ENCODE data around the gene RANBP2. TPM values are rescaled to one million over a fixed set of nuclear protein-coding genes. Genes with fewer than 3 reads are reported as not detected.
"Not testable (repeated sequence)": the region's sequence is repeated elsewhere in the genome, so short reads cannot be mapped to it uniquely, and the experiment has no call there.

The RANBP2 gene
- total RNA-seq, result 10 to 100 TPM; 33.9 to 71.6 TPM

DNA sequence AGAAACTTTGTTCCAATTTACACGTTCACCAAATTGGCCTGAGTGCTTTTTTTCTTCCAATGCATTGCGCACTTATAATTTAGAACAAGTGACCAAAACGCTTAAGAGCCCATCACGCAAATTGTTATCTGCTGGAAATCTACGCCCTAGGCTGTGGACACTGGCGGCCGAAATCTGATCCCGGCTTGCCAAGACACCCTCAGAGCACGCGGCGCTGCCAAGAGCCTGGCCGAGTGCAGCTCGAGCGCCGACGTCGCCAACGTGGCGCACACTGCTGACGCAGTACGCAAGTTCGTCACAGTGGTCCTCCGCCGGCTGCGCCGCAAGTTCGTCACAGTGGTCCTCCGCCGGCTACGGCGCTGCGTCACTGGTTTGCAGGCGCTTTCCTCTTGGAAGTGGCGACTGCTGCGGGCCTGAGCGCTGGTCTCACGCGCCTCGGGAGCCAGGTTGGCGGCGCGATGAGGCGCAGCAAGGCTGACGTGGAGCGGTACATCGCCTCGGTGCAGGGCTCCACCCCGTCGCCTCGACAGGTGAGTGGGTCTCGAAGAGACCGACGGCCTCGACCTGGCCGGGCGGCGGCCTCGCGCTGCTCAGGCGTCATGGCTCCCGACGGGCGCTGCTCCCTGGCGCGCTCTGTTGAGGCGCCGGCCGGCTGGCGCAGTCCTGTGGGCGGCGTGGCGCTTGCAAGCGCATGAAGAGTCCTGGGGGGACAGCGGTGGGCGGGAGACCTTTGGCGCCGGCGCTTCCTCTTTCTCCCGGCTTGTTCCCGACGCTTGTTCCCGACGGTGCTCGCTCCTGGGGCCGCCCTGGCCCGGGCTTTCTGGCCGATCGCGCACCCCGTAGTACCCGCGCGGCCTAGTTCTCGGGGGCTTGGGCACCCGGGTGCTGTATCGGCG, at the start of gene RANBP2:
TSS of gene RANBP2 (plus strand) at position 334 of the 896 bp plus-strand sequence. CDS start at position 459, 125 bp downstream.
- Histone ChIP-seq H3K27ac (peak within 1 kb of the TSS; percentile 96 to 99 (median 97)), H3K4me1 (peaks cover 31% of the 10 kb centered on the region), H3K27me3 (no peaks in the 10 kb centered on the region), H3K36me3 (replicated peaks in 1 of 2; ENCODE audit: insufficient read depth in 1 of 2, low read depth in 2 of 2) (no peaks in the 10 kb centered on the region), H3K9me3 (no peaks in the 10 kb centered on the region), H3K4me3 (peak within 1 kb of the TSS; percentile 11 to 92)
- WGBS, 2 donors, result 0 to 1% methylated on average over 28 to 94 of the region's 97 CpGs
- intact Hi-C loops (cut with DNase I), result no loop called here
- ATAC-seq (peak; percentile 99), DNase-seq (peak; percentile 94 to 96 (median 95))
- TF ChIP-seq, protein P1, sequence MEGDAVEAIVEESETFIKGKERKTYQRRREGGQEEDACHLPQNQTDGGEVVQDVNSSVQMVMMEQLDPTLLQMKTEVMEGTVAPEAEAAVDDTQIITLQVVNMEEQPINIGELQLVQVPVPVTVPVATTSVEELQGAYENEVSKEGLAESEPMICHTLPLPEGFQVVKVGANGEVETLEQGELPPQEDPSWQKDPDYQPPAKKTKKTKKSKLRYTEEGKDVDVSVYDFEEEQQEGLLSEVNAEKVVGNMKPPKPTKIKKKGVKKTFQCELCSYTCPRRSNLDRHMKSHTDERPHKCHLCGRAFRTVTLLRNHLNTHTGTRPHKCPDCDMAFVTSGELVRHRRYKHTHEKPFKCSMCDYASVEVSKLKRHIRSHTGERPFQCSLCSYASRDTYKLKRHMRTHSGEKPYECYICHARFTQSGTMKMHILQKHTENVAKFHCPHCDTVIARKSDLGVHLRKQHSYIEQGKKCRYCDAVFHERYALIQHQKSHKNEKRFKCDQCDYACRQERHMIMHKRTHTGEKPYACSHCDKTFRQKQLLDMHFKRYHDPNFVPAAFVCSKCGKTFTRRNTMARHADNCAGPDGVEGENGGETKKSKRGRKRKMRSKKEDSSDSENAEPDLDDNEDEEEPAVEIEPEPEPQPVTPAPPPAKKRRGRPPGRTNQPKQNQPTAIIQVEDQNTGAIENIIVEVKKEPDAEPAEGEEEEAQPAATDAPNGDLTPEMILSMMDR (IDR thresholded peaks at IDR 0.05), result peak in 1 of 7 experiments; percentile 18
- TF ChIP-seq POLR2A (IDR thresholded peaks at IDR 0.05), result peak; percentile 94 to 95 (median 94)

DNA sequence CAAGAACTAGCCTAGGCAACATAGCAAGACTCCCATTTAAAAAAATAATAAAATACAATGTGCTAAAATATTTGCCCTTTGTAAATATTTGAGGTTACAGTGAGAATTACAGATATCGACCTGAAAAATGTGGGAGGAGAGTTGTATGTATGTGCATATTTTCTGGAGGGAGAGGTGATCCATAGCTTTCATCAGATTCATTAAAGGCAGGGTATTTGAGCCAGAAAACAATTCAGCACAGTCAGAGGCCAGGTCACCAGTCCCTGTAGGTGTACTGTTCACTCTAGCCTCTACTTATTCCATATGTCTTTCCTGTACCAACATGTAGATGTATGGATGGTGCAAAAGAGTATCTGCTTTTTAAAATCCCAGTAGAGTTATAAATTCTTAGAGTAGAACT, 49.0 kb upstream of the RANBP2 start:
- H3K36me3 ChIP-seq (replicated peaks in 1 of 2; ENCODE audit: insufficient read depth in 1 of 2, low read depth in 2 of 2); H3K27me3 ChIP-seq; DNase-seq; H3K9me3 ChIP-seq; H3K4me1 ChIP-seq; H3K4me3 ChIP-seq; ATAC-seq; H3K27ac ChIP-seq; intact Hi-C loops (cut with DNase I): not testable (repeated sequence)
- 14 to 60% methylated on average over 1 of the region's 1 CpG for WGBS, 2 donors

DNA sequence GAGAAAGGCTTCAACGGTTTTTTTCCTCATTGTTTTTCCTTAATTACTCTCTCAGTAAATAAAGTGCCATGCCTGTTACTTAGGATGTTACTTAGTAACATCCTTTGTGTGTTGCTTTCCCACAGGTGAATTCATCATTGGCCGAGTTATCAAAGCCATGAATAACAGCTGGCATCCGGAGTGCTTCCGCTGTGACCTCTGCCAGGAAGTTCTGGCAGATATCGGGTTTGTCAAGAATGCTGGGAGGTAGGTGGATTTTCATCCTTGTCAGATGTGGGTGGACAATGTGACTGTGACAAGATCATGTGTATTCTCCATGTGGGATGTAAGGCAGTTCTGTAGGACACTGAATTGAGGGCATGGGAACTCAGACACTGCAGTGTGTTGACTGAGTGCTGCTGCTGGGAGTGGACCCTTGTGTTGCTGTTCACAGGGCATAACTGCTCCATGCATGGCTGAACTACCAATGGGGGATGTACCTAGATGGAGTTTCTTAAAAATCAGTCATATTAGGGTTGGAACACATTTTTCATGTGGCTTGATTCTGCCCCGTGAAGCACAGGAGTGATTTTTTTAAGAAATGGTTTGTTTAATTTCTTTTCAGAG, 47.0 kb upstream of the RANBP2 start:
- H3K4me3 ChIP-seq; H3K36me3 ChIP-seq (replicated peaks in 1 of 2; ENCODE audit: insufficient read depth in 1 of 2, low read depth in 2 of 2); H3K4me1 ChIP-seq; H3K27me3 ChIP-seq; H3K9me3 ChIP-seq; DNase-seq; intact Hi-C loops (cut with DNase I); H3K27ac ChIP-seq: not testable (repeated sequence)
- 75% methylated on average over 1 of the region's 6 CpGs; no CpG with 5 or more reads in 1 of the 2 donors for WGBS, 2 donors
- peak; percentile 53 for ATAC-seq

DNA sequence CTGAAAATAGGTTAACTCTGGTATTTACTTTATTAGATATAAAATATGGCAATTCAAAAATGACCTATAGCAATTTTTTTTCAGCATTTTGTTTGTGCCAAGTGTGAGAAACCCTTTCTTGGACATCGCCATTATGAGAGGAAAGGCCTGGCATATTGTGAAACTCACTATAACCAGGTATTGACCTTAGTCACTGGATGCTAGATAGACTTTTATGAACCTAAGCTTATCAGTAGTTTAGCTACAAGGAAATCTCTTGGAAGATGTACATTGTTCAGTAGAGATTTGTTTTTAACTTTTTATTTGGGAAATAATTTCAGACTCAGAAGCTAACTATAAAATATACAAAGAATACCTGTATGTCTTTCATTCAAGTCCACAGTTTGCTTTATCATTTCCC, 42.8 kb upstream of the RANBP2 start:
- DNase-seq; H3K27ac ChIP-seq; H3K9me3 ChIP-seq; H3K4me3 ChIP-seq; H3K27me3 ChIP-seq; ATAC-seq; intact Hi-C loops (cut with DNase I); H3K36me3 ChIP-seq (replicated peaks in 1 of 2; ENCODE audit: insufficient read depth in 1 of 2, low read depth in 2 of 2): not testable (repeated sequence)
- WGBS, 2 donors, result 100% methylated on average over 1 of the region's 1 CpG; no CpG with 5 or more reads in 1 of the 2 donors
- peaks cover 29% of the 10 kb centered on the region for H3K4me1 ChIP-seq

DNA sequence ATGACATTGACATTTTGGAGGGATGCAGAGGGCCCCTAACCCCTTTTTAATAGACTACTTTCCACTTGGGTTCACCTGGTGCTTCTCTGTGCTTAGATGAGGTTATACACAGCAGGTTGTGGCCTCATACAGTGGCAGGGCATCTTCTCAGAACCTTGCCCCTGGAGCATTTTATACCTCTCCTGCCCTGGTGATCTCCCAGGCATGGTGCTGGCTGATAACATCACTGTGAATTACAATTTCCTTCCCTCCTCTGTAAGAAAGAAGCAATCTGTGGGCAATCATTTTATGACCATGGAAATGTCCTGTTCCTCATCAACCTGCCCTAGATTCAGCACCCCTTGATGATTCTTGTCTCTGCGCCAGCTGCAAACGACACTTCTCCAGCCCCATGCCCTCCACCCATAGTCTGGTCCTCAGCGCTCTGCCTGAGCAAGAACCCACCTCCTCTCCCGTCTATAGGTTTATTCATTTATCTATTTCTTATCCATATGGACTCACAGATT, 42.0 kb upstream of the RANBP2 start:
- DNase-seq; H3K27me3 ChIP-seq; H3K36me3 ChIP-seq (replicated peaks in 1 of 2; ENCODE audit: insufficient read depth in 1 of 2, low read depth in 2 of 2); H3K9me3 ChIP-seq; H3K4me3 ChIP-seq; intact Hi-C loops (cut with DNase I); ATAC-seq: not testable (repeated sequence)
- WGBS, 2 donors, result 72 to 86% methylated on average over 4 of the region's 4 CpGs
- peak overlapping the region in 2 of 4 donors; percentile 70 to 84 for H3K27ac ChIP-seq
- H3K4me1 ChIP-seq, result peaks cover 29% of the 10 kb centered on the region

DNA sequence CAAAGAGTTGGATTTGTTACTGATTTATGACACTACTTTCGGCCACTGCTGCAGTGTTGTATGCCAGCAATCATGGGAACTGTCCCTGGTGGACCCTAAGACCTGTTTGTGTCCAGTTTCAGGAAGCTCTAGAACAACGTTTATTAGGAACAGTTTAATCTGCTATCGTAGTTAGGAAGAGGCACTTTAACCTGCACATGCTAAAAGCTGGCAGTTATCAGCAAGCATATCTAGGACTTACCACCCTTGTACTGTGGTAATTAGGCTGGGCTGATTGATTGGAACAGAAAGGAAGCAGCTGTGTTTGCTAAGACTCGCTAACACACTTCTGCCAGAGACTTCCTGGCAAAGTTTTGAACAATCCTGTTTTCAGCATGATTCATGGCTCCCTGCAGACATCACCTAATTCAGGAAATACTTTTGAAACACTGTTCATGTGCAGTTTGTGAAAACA, 41.1 kb upstream of the RANBP2 start:
- DNase-seq (peak in 3 of 4 donors; percentile 27 to 70 (median 46)), ATAC-seq (peak; percentile 98)
- H3K4me3 ChIP-seq; H3K27me3 ChIP-seq; H3K36me3 ChIP-seq (replicated peaks in 1 of 2; ENCODE audit: insufficient read depth in 1 of 2, low read depth in 2 of 2); H3K9me3 ChIP-seq; intact Hi-C loops (cut with DNase I): not testable (repeated sequence)
- Histone ChIP-seq H3K27ac (peak overlapping the region; percentile 64 to 84 (median 68)), H3K4me1 (peaks cover 29% of the 10 kb centered on the region)
- 1 to 3% methylated on average over 4 of the region's 4 CpGs for WGBS, 2 donors

DNA sequence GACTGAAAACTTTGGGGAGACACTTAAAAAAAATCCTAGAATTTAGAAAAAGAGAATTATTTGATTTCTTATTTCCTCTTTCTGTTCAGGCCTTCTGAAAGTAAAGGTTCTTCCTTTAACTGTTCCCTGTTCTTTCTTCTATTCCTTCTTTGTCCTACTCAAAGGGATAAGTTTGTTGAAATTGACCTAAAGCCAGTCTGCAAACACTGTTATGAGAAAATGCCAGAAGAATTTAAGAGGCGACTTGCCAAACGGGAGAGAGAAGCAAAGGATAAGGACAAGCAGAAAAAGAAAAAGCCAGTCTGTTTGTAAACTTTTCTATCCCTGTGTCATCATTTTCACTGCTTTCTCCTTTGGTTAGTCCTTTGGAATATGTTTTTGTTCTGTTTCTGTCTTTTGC, 38.5 kb upstream of the RANBP2 start:
- H3K9me3 ChIP-seq; H3K36me3 ChIP-seq (replicated peaks in 1 of 2; ENCODE audit: insufficient read depth in 1 of 2, low read depth in 2 of 2); H3K4me3 ChIP-seq; DNase-seq; ATAC-seq; intact Hi-C loops (cut with DNase I); H3K27me3 ChIP-seq: not testable (repeated sequence)
- H3K27ac ChIP-seq, result peak overlapping the region in 1 of 4 donors; percentile 84
- H3K4me1 ChIP-seq, result peaks cover 29% of the 10 kb centered on the region
- no CpG with 5 or more reads among the region's 2 CpGs for WGBS, 2 donors

DNA sequence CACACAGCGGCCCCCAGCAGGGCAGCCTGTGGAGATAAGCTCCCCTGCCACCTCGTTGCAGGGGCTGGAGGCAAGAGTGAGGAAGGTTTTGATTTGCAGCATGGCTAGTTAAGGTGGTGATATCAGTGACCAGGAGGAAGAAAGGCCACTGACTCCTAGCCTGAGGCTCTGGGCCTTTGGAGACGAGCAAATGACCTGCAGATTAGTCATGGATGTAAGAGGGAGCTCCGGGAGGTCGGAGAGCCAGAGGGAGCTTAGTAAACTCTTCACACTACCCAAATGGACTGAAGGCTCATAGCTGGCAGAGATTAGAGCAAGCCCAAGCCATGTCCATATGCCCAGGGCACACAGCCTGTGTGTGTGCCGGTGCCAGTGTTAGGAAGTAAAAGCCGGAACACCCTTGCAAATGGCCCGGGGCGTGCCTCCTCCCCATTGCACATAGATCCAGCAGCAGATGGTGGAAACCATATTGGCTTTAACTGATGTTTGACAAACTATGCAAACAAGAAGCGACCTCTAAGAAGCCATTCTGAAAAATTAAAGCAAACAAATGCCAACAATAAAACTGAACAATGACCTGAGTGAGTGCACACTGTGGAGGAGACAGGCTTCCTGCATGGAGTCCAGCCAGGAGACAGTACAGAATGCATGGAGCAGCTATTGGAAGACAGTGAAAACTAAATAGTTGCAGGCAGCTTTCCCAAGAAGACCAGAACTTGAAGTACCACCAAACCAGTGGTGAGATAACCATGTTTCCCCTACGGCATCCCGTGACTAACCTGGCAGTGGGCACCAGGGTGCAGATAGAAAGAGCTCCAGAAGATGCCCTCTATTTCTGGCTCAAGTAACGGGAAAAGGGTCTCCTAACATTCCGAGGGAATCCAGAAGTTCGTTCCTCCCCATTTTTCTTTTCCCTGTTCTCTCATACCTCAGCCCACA, 30.2 kb upstream of the RANBP2 start:
- H3K9me3 ChIP-seq; H3K36me3 ChIP-seq (replicated peaks in 1 of 2; ENCODE audit: insufficient read depth in 1 of 2, low read depth in 2 of 2); intact Hi-C loops (cut with DNase I); H3K27ac ChIP-seq; H3K4me1 ChIP-seq; DNase-seq; H3K27me3 ChIP-seq; H3K4me3 ChIP-seq; ATAC-seq: not testable (repeated sequence)
- 55 to 63% methylated on average over 3 to 5 of the region's 15 CpGs for WGBS, 2 donors

DNA sequence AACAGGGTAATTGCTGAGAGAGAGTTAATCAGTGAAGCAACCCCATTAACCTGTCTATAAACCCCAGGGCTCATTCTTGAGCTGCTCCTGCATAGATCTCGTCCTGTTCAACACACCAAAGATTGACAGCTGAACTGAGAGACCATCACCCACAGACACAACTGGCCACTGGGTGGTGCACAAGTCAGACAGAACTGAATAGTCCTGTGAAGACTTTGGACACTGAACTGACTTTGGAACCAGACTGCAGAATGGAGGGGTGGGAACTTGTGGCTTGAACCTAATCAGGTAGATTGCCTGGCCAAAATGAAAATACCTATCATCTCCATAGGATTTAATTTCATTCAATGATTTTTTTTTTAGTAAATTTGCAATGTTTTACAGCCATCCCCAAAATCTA, 29.3 kb upstream of the RANBP2 start:
- H3K4me3 ChIP-seq; H3K27ac ChIP-seq; intact Hi-C loops (cut with DNase I); H3K27me3 ChIP-seq; H3K36me3 ChIP-seq (replicated peaks in 1 of 2; ENCODE audit: insufficient read depth in 1 of 2, low read depth in 2 of 2); H3K4me1 ChIP-seq; DNase-seq; H3K9me3 ChIP-seq: not testable (repeated sequence)
- ATAC-seq, result peak; percentile 79
- WGBS, 2 donors, result no CpG with 5 or more reads among the region's 1 CpG

All from body of pancreas (tissue), 4 donors.